ENCODE data around the gene FARSB. TPM values are rescaled to one million over a fixed set of nuclear protein-coding genes. Genes with fewer than 3 reads are reported as not detected.

The FARSB gene
- total RNA-seq, 6 experiments from 2014 or later: 6.2 to 14.2 (median 9.0) TPM

GRCh38 chr2:222637067-222637466 is 18.8 kb downstream of the FARSB start:
- Histone ChIP-seq H3K9me3 (no peaks in the 10 kb centered on the region), H3K27me3 (no peaks in the 10 kb centered on the region), H3K4me1 (no peaks in the 10 kb centered on the region), H3K36me3 (peaks cover 0 to 54% (median 6%) of the 10 kb centered on the region in 4 donors), H3K27ac (no peak overlapping the region), H3K4me3 (no peak overlapping the region)
- TF ChIP-seq POLR2A (IDR thresholded peaks at IDR 0.05): no peak
- TF ChIP-seq, protein P1, sequence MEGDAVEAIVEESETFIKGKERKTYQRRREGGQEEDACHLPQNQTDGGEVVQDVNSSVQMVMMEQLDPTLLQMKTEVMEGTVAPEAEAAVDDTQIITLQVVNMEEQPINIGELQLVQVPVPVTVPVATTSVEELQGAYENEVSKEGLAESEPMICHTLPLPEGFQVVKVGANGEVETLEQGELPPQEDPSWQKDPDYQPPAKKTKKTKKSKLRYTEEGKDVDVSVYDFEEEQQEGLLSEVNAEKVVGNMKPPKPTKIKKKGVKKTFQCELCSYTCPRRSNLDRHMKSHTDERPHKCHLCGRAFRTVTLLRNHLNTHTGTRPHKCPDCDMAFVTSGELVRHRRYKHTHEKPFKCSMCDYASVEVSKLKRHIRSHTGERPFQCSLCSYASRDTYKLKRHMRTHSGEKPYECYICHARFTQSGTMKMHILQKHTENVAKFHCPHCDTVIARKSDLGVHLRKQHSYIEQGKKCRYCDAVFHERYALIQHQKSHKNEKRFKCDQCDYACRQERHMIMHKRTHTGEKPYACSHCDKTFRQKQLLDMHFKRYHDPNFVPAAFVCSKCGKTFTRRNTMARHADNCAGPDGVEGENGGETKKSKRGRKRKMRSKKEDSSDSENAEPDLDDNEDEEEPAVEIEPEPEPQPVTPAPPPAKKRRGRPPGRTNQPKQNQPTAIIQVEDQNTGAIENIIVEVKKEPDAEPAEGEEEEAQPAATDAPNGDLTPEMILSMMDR (IDR thresholded peaks at IDR 0.05): no peak
- intact Hi-C loops (cut with DNase I): no loop called here
- WGBS (ENCODE audit: insufficient coverage, low coverage, low lambda C conversion rate, missing lambda C conversion rate): no CpG with 5 or more reads among the region's 1 CpG
- no peak for DNase-seq
- no peak for ATAC-seq

- H3K36me3 ChIP-seq: peaks cover 2 to 66% (median 13%) of the 10 kb centered on the region in 4 donors
- intact Hi-C loops (cut with DNase I): no loop called here
- 93% methylated on average over 1 of the region's 1 CpG for WGBS (ENCODE audit: insufficient coverage, low coverage, low lambda C conversion rate, missing lambda C conversion rate)
- H3K27ac ChIP-seq: no peak overlapping the region
- no peak overlapping the region for H3K4me3 ChIP-seq
- H3K27me3 ChIP-seq: no peaks in the 10 kb centered on the region
- TF ChIP-seq, protein P1 (IDR thresholded peaks at IDR 0.05): no peak
- TF ChIP-seq POLR2A (IDR thresholded peaks at IDR 0.05): no peak
- DNase-seq (no peak), ATAC-seq (no peak)
- no peaks in the 10 kb centered on the region for H3K4me1 ChIP-seq
- no peaks in the 10 kb centered on the region for H3K9me3 ChIP-seq
These were observed 20.6 kb downstream of the FARSB start for GRCh38 chr2:222635295-222635694.

- Histone ChIP-seq H3K27me3 (no peaks in the 10 kb centered on the region), H3K36me3 (peaks cover 5 to 83% (median 35%) of the 10 kb centered on the region in 4 donors), H3K9me3 (no peaks in the 10 kb centered on the region), H3K4me3 (no peak overlapping the region), H3K4me1 (no peaks in the 10 kb centered on the region), H3K27ac (no peak overlapping the region)
- TF ChIP-seq, protein P1 (IDR thresholded peaks at IDR 0.05): no peak
- no peak for TF ChIP-seq POLR2A (IDR thresholded peaks at IDR 0.05)
- no peak for ATAC-seq
- WGBS (ENCODE audit: insufficient coverage, low coverage, low lambda C conversion rate, missing lambda C conversion rate): 85% methylated on average over 5 of the region's 5 CpGs
- intact Hi-C loops (cut with DNase I): no loop called here
- DNase-seq: no peak
These were observed 28.1 kb downstream of the FARSB start for GRCh38 chr2:222627764-222628163.

GRCh38 chr2:222623756-222624309 is 32.1 kb downstream of the FARSB start:
- intact Hi-C loops (cut with DNase I): no loop called here
- H3K36me3 ChIP-seq: peaks cover 0 to 65% (median 30%) of the 10 kb centered on the region in 4 donors
- H3K4me1 ChIP-seq: no peaks in the 10 kb centered on the region
- H3K4me3 ChIP-seq: no peak overlapping the region
- no peaks in the 10 kb centered on the region for H3K27me3 ChIP-seq
- ATAC-seq (no peak), DNase-seq (no peak)
- H3K9me3 ChIP-seq: no peaks in the 10 kb centered on the region
- WGBS (ENCODE audit: insufficient coverage, low coverage, low lambda C conversion rate, missing lambda C conversion rate): 93% methylated on average over 6 of the region's 6 CpGs
- H3K27ac ChIP-seq: no peak overlapping the region
- TF ChIP-seq POLR2A (IDR thresholded peaks at IDR 0.05): no peak
- TF ChIP-seq, protein P1 (IDR thresholded peaks at IDR 0.05): no peak
